PC-3 (cell line): ENCODE results near the gene PNCK. TPM values are rescaled to one million over a fixed set of nuclear protein-coding genes. Genes with fewer than 3 reads are reported as not detected.

Source experiments
- ATAC-seq: fragments of 200-7000 bp; cut with Tn5 transposase; 2 replicates; pipeline ENCODE4 v1.9.1; 2020; ENCODE audit warnings: mild to moderate bottlenecking, moderate library complexity
- BruUV-seq: library from RNA; stranded (reverse); fragments of 400-500 nt; replicated peaks from 2 replicates; lab custom pipeline; 2021; lab: Mats Ljungman, UMichigan
- CTCF ChIA-PET: fragments of 300-600 bp; sonication (Branson Sonifier 250); formaldehyde crosslinking; loops from one replicate; lab custom pipeline; 2022; ENCODE audit warnings: antibody characterized with exemption; lab: Charles Lee
- POLR2A ChIA-PET: fragments of 300-600 bp; sonication (Branson Sonifier 250); formaldehyde crosslinking; loops from one replicate; lab custom pipeline; 2022; ENCODE audit warnings: antibody characterized with exemption; ENCODE audit not compliant: unreplicated experiment; lab: Charles Lee
- DNase-seq: peaks from one replicate; pipeline ENCODE4 v3.0.0-alpha.2; 2015
- H2AFZ ChIP-seq: fragments of 300-600 bp; sonication (generic); 2 replicates; pipeline ENCODE4 v1.6.0; 2016; ENCODE audit warnings: antibody characterized with exemption, low read length
- H3F3A ChIP-seq: fragments of 300-600 bp; sonication (generic); one replicate; pipeline ENCODE4 v1.6.0; 2017; ENCODE audit warnings: antibody characterized with exemption, low read length, control low read depth, mild to moderate bottlenecking; ENCODE audit not compliant: unreplicated experiment
- H3K27ac ChIP-seq: fragments of 300-600 bp; sonication (generic); 2 replicates; pipeline ENCODE4 v1.5.1; 2016; ENCODE audit warnings: mild to moderate bottlenecking, low read length
- H3K27me3 ChIP-seq: fragments of 300-600 bp; sonication (generic); 2 replicates; pipeline ENCODE4 v1.6.1; 2016; ENCODE audit warnings: low read length, mixed read lengths
- H3K36me3 ChIP-seq: fragments of 300-600 bp; sonication (generic); 2 replicates; pipeline ENCODE4 v1.6.1; 2016; ENCODE audit warnings: low read depth, mixed run types, low read length, mixed read lengths
- H3K4me1 ChIP-seq: fragments of 300-600 bp; sonication (generic); 2 replicates; pipeline ENCODE4 v1.5.1; 2016; ENCODE audit warnings: low read length; ENCODE audit not compliant: insufficient read depth
- H3K4me2 ChIP-seq: fragments of 300-600 bp; sonication (generic); 2 replicates; pipeline ENCODE4 v1.6.0; 2016; ENCODE audit warnings: low read length
- H3K4me3 ChIP-seq: fragments of 300-600 bp; sonication (generic); 2 replicates; pipeline ENCODE4 v1.5.1; 2016; ENCODE audit warnings: mild to moderate bottlenecking, low read length, mixed read lengths
- H3K79me2 ChIP-seq: fragments of 300-600 bp; sonication (generic); 2 replicates; pipeline ENCODE4 v1.6.1; 2017; ENCODE audit warnings: low read length, mixed read lengths
- H3K9ac ChIP-seq: fragments of 300-600 bp; sonication (generic); 2 replicates; pipeline ENCODE4 v1.6.0; 2016; ENCODE audit warnings: mild to moderate bottlenecking, low read length
- H3K9me2 ChIP-seq: fragments of 300-600 bp; sonication (generic); replicated peaks from 2 replicates; pipeline ENCODE4 v1.6.1; 2016; ENCODE audit warnings: mixed run types, low read length, mixed read lengths
- H3K9me3 ChIP-seq: fragments of 300-600 bp; sonication (generic); 2 replicates; pipeline ENCODE4 v1.6.1; 2016; ENCODE audit warnings: low read length, mixed read lengths
- H4K20me1 ChIP-seq: fragments of 300-600 bp; sonication (generic); 2 replicates; pipeline ENCODE4 v1.6.1; 2016; ENCODE audit warnings: low read length, mixed read lengths
- CTCF ChIP-seq: fragments of 300-600 bp; sonication (generic); conservative IDR thresholded peaks from 2 replicates; pipeline ENCODE4 v1.5.1; 2017; ENCODE audit warnings: antibody characterized with exemption, low read depth, mild to moderate bottlenecking, low read length
- EZH2 ChIP-seq: fragments of 300-600 bp; sonication (generic); IDR thresholded peaks from one replicate; pipeline ENCODE4 v1.6.1; 2017; ENCODE audit warnings: antibody characterized with exemption, mild to moderate bottlenecking, low read length; ENCODE audit not compliant: unreplicated experiment
- EZH2phosphoT487 ChIP-seq: fragments of 300-600 bp; sonication (generic); IDR thresholded peaks from 2 replicates; pipeline ENCODE4 v1.6.1; 2018; ENCODE audit warnings: mild to moderate bottlenecking, antibody characterized with exemption, low read length, borderline replicate concordance
- intact Hi-C: fragments of 100-400 bp; cut with micrococcal nuclease; formaldehyde crosslinking; loops from 2 replicates; pipeline ENCODE4 v1.9.0; 2023
- total RNA-seq: library from RNA; depleted of rRNA; stranded (reverse); fragments of >200 nt; gene quantifications from 2 replicates; pipeline ENCODE4 v1.2.3, GENCODE V29; 2014

Gene PNCK
- total RNA-seq, 1 experiment from 2014 or later, result 1.0 TPM

- Histone ChIP-seq H3K9me2 (no peaks in the 10 kb centered on the region), H3K36me3 (no peaks in the 10 kb centered on the region), H3K79me2 (peaks cover 13% of the 10 kb centered on the region), H3F3A (no peaks in the 10 kb centered on the region), H3K4me3 (peak overlapping the region; percentile 65; the same call in 1 of the 2 replicates), H3K27me3 (no peaks in the 10 kb centered on the region), H3K4me1 (peaks cover 12% of the 10 kb centered on the region), H3K27ac (no peak overlapping the region), H4K20me1 (no peaks in the 10 kb centered on the region), H3K9ac (no peak overlapping the region), H3K9me3 (no peaks in the 10 kb centered on the region), H3K4me2 (peak overlapping the region; percentile 89), H2AFZ (no peak overlapping the region)
- TF ChIP-seq CTCF (no peak), EZH2phosphoT487 (no peak), EZH2 (no peak)
- DNase-seq (no peak), ATAC-seq (no peak)
- CTCF ChIA-PET, result no interaction called here
- POLR2A ChIA-PET, result no interaction called here
- intact Hi-C loops, result no loop called here
- BruUV-seq, result no TSS peak
Measured at GRCh38 chrX:153690466-153690865, 16.9 kb upstream of the PNCK start.

- ATAC-seq, result peak; percentile 54
- Histone ChIP-seq H3K36me3 (no peaks in the 10 kb centered on the region), H3K4me2 (peak overlapping the region; percentile 89), H4K20me1 (no peaks in the 10 kb centered on the region), H3K4me1 (peaks cover 12% of the 10 kb centered on the region), H3K9ac (peak overlapping the region; percentile 27; the same call in 1 of the 2 replicates), H3K27ac (peak overlapping the region; percentile 32; the same call in 1 of the 2 replicates), H3K27me3 (no peaks in the 10 kb centered on the region), H3K79me2 (peaks cover 13% of the 10 kb centered on the region), H3F3A (no peaks in the 10 kb centered on the region), H3K9me3 (no peaks in the 10 kb centered on the region), H3K4me3 (peak overlapping the region; percentile 65), H3K9me2 (no peaks in the 10 kb centered on the region), H2AFZ (no peak overlapping the region)
- ChIA-PET POLR2A (no interaction called here), CTCF (no interaction called here)
- TF ChIP-seq EZH2 (no peak), EZH2phosphoT487 (no peak), CTCF (peak; percentile 48)
- intact Hi-C loops, result no loop called here
- TSS peak; percentile 51 for BruUV-seq
- peak; percentile 52 for DNase-seq
Measured at GRCh38 chrX:153689654-153690465, 16.2 kb upstream of the PNCK start.
